SU-DHL-6 (cell line): ENCODE data around the gene COL27A1.

Source experiments
- CTCF ChIP-seq: fragments of 200-600 bp; sonication (generic); IDR thresholded peaks from one replicate; pipeline ENCODE4 v1.5.1; 2017; ENCODE audit warnings: antibody characterized with exemption, mild to moderate bottlenecking, low read length, moderate library complexity; ENCODE audit not compliant: insufficient read depth, poor library complexity, severe bottlenecking
- EZH2phosphoT487 ChIP-seq: fragments of 200-600 bp; sonication (generic), shearing (Covaris generic); conservative IDR thresholded peaks from 2 replicates; pipeline ENCODE4 v1.6.1; 2018; ENCODE audit warnings: mild to moderate bottlenecking, antibody characterized with exemption, low read length, moderate library complexity, mixed read lengths

- TF ChIP-seq CTCF: no peak
- no peak for TF ChIP-seq EZH2phosphoT487
Observed at GRCh38 chr9:114258218-114258617, 102.9 kb downstream of the COL27A1 start.
